AG08396 (cell line): ENCODE results near the gene DISP1.

Experiments used
- DNase-seq: peaks from one replicate; pipeline ENCODE4 v3.0.0; 2012; ENCODE audit warnings: low spot score, mixed read lengths

Gene DISP1

DNA sequence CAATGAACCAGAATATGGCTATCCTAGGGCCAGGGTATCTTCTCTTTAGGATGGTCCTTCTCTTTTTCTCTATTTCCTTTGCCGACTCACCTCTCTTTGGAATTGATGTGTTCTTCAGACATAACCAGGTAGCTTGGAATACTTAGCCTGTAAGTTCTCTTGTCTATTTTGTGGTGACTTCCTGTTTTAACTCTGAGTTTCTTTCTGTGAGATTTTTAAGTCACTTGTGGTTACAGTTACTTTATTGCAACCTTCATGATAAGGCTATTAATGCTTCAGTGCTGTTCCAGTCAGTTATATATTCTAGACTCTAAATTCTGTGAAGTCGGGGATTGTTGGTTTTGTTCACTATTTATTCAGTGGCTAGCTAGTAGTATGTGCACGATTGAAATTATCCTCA lies 46.2 kb downstream of the DISP1 start:
- no peak for DNase-seq
